CD1c-positive myeloid dendritic cell (primary cell): Measurements from ENCODE around the gene KCTD8.

Experiments
- DNase-seq: peaks from one replicate; pipeline ENCODE4 v3.0.0-alpha.2; 2016; ENCODE audit errors: extremely low spot score

The KCTD8 gene

GRCh38 chr4:44162538-44163270 lies 285.9 kb downstream of the KCTD8 start:
- no peak for DNase-seq

GRCh38 chr4:44161756-44162155 lies 286.9 kb downstream of the KCTD8 start:
- DNase-seq = no peak

- no peak for DNase-seq
These were observed 287.7 kb downstream of the KCTD8 start for GRCh38 chr4:44160776-44161367.

GRCh38 chr4:44159991-44160390 lies 288.6 kb downstream of the KCTD8 start:
- DNase-seq = no peak

GRCh38 chr4:44157611-44158277 lies 290.9 kb downstream of the KCTD8 start:
- DNase-seq = no peak

GRCh38 chr4:44150091-44150576 lies 298.5 kb downstream of the KCTD8 start:
- DNase-seq = no peak

GRCh38 chr4:44149282-44149681 lies 299.3 kb downstream of the KCTD8 start:
- no peak for DNase-seq

GRCh38 chr4:44147571-44148075 lies 301.0 kb downstream of the KCTD8 start:
- no peak for DNase-seq

- DNase-seq = no peak
These were observed 302.1 kb downstream of the KCTD8 start for GRCh38 chr4:44146516-44146915.

GRCh38 chr4:44145868-44146267 lies 302.7 kb downstream of the KCTD8 start:
- DNase-seq = no peak

- no peak for DNase-seq
These were observed 316.1 kb downstream of the KCTD8 start for GRCh38 chr4:44132526-44132925.
